CD14-positive monocyte (primary cell): Measurements from ENCODE around the gene PLPP6. TPM values are rescaled to one million over a fixed set of nuclear protein-coding genes. Genes with fewer than 3 reads are reported as not detected.

ENCODE experiments used
- DNase-seq, 3 donors: peaks; one replicate each; pipeline ENCODE4 v3.0.0-alpha.2; 2011 to 2022
- H2AFZ ChIP-seq: 2 replicates; pipeline ENCODE4 v1.6.0; 2012; ENCODE audit warnings: mild to moderate bottlenecking, low read depth, low read length, inconsistent platforms; ENCODE audit not compliant: insufficient read depth, poor library complexity, severe bottlenecking
- H3K27ac ChIP-seq, 2 donors: 1 replicate in 1 of 2; 2 replicates in 1 of 2; pipeline ENCODE4 v1.5.1; 2012 to 2013; ENCODE audit warnings: low read length in 2 of 2, control low read depth in 1 of 2, inconsistent platforms in 1 of 2, low read depth in 1 of 2, mild to moderate bottlenecking in 1 of 2
- H3K27me3 ChIP-seq, 2 donors: one replicate each; pipeline versions ENCODE4 v1.6.0 to v1.6.1; 2011 to 2013; ENCODE audit warnings: low read length in 2 of 2; ENCODE audit not compliant: control insufficient read depth in 2 of 2, insufficient read depth in 2 of 2
- H3K36me3 ChIP-seq, 2 donors: replicated peaks in 1 of 2; 1 replicate in 1 of 2; 2 replicates in 1 of 2; pipeline versions ENCODE4 v1.5.1 to v1.6.1; 2012 to 2013; ENCODE audit warnings: low read length in 2 of 2, control low read depth in 1 of 2, inconsistent platforms in 1 of 2, mild to moderate bottlenecking in 1 of 2; ENCODE audit not compliant: insufficient read depth in 2 of 2, control insufficient read depth in 1 of 2
- H3K4me1 ChIP-seq, 2 donors: 1 replicate in 1 of 2; 2 replicates in 1 of 2; pipeline versions ENCODE4 v1.5.1 to v1.6.1; 2012 to 2013; ENCODE audit warnings: low read length in 2 of 2, control low read depth in 1 of 2, inconsistent platforms in 1 of 2, mild to moderate bottlenecking in 1 of 2, moderate library complexity in 1 of 2; ENCODE audit not compliant: insufficient read depth in 2 of 2, control insufficient read depth in 1 of 2
- H3K4me2 ChIP-seq: replicated peaks from 2 replicates; pipeline ENCODE3; 2012; ENCODE audit warnings: low read length, moderate library complexity, mild to moderate bottlenecking; ENCODE audit not compliant: poor library complexity, severe bottlenecking; ENCODE audit errors: extremely low read depth
- H3K4me3 ChIP-seq, 3 experiments: fragments of 200-600 bp in 1 of 3; sonication (generic) in 1 of 3; replicated peaks in 1 of 3; 1 replicate in 2 of 3; 2 replicates in 1 of 3; pipeline ENCODE4 v1.5.1; 2011 to 2013; ENCODE audit warnings: low read length in 3 of 3, mild to moderate bottlenecking in 3 of 3, control low read depth in 2 of 3, low read depth in 2 of 3, inconsistent platforms in 1 of 3, moderate library complexity in 1 of 3
- H3K79me2 ChIP-seq: 2 replicates; pipeline ENCODE4 v1.6.0; 2012; ENCODE audit warnings: mild to moderate bottlenecking, control low read depth, inconsistent platforms, low read length, moderate library complexity; ENCODE audit not compliant: insufficient read depth
- H3K9ac ChIP-seq: 2 replicates; pipeline ENCODE4 v1.6.0; 2017; ENCODE audit warnings: low read length, mild to moderate bottlenecking; ENCODE audit not compliant: insufficient read depth, poor library complexity, severe bottlenecking
- H3K9me3 ChIP-seq, 2 donors: replicated peaks in 1 of 2; 1 replicate in 1 of 2; 2 replicates in 1 of 2; pipeline versions ENCODE4 v1.5.1 to v1.6.1; 2012 to 2013; ENCODE audit warnings: low read length in 2 of 2, control low read depth in 1 of 2; ENCODE audit not compliant: control insufficient read depth in 1 of 2, insufficient read depth in 1 of 2
- H4K20me1 ChIP-seq: 2 replicates; pipeline ENCODE4 v1.6.0; 2012; ENCODE audit warnings: mild to moderate bottlenecking, low read length, control low read depth, moderate library complexity; ENCODE audit not compliant: insufficient read depth
- H3K27ac Mint-ChIP-seq, 7 donors: one replicate each; pipeline ENCODE4 v1.8.0; 2020; ENCODE audit warnings: mild to moderate bottlenecking in 7 of 7, mixed read lengths in 7 of 7, moderate library complexity in 6 of 7, inconsistent platforms in 2 of 7
- H3K27me3 Mint-ChIP-seq, 3 donors: one replicate each; pipeline ENCODE4 v1.8.0; 2021 to 2022; ENCODE audit warnings: low read depth in 3 of 3, mild to moderate bottlenecking in 3 of 3, mixed read lengths in 3 of 3, moderate library complexity in 3 of 3, inconsistent platforms in 1 of 3
- H3K36me3 Mint-ChIP-seq, 2 donors: one replicate each; pipeline ENCODE4 v1.8.0; 2020; ENCODE audit warnings: mixed read lengths in 2 of 2, inconsistent platforms in 1 of 2, mild to moderate bottlenecking in 1 of 2
- H3K4me1 Mint-ChIP-seq: one replicate; pipeline ENCODE4 v1.8.0; 2020; ENCODE audit warnings: mild to moderate bottlenecking, mixed read lengths
- H3K4me3 Mint-ChIP-seq, 2 donors: one replicate each; pipeline ENCODE4 v1.8.0; 2020; ENCODE audit warnings: mild to moderate bottlenecking in 2 of 2, mixed read lengths in 2 of 2, moderate library complexity in 1 of 2
- H3K9me3 Mint-ChIP-seq, 7 donors: one replicate each; pipeline ENCODE4 v1.8.0; 2020 to 2022; ENCODE audit warnings: mixed read lengths in 7 of 7, mild to moderate bottlenecking in 6 of 7, moderate library complexity in 6 of 7, inconsistent platforms in 2 of 7
- CTCF ChIP-seq: fragments of 200-600 bp; IDR thresholded peaks from one replicate; pipeline ENCODE4 v1.8.0; 2022; ENCODE audit warnings: antibody characterized with exemption, mild to moderate bottlenecking
- WGBS: methylation state at CpG from one replicate; pipeline ENCODE4 v1.1.5; 2013; ENCODE audit warnings: missing lambda C conversion rate; ENCODE audit not compliant: insufficient coverage; 5-methylcytosine and 5-hydroxymethylcytosine counted together
- intact Hi-C, 2 donors: fragments of 100-400 bp; cut with micrococcal nuclease; formaldehyde crosslinking; loops; one replicate each; pipeline versions ENCODE4 v1.15.0 to v1.15.1; 2023
- polyA plus RNA-seq, 3 donors: library from polyadenylated mRNA; depleted of rRNA in 1 of 3; unstranded in 2 of 3; stranded (reverse) in 1 of 3; fragments of 300-500 nt in 2 of 3; fragments of >200 nt in 1 of 3; fragmentation: Illumina TruSeq in 2 of 3; gene quantifications; 1 replicate in 2 of 3; 2 replicates in 1 of 3; pipeline ENCODE4 v1.2.3, GENCODE V29; 2012 to 2021

Gene PLPP6
- polyA plus RNA-seq, 3 donors, result 1.6 to 1.8 (median 1.8) TPM

GRCh38 chr9:4680750-4681149 is 18.7 kb downstream of the PLPP6 start:
- peak overlapping the region in 1 of 2 donors; percentile 95 for H3K27ac ChIP-seq
- Mint-ChIP-seq H3K4me1 (peaks cover 3% of the 10 kb centered on the region), H3K9me3 (no peaks in the 10 kb centered on the region), H3K36me3 (peaks cover 14 to 17% of the 10 kb centered on the region in 2 donors), H3K27me3 (peaks cover 0 to 4% (median 1%) of the 10 kb centered on the region in 3 donors), H3K27ac (no peak overlapping the region), H3K4me3 (no peak overlapping the region)
- H3K4me1 ChIP-seq, result peaks cover 21 to 28% of the 10 kb centered on the region in 2 donors
- no peaks in the 10 kb centered on the region for H3K9me3 ChIP-seq
- intact Hi-C loops, result loop anchor here in 1 of 2 donors (5.0 kb wide), 1 partner anchor 112 kb away; the partner anchor contains the start of gene RCL1
- DNase-seq, result peak; percentile 40 to 67 (median 62)
- no peak overlapping the region for H3K9ac ChIP-seq
- H2AFZ ChIP-seq, result peak overlapping the region; percentile 90
- TF ChIP-seq CTCF, result no peak
- WGBS, result no CpG with 5 or more reads among the region's 2 CpGs
- no peaks in the 10 kb centered on the region for H3K27me3 ChIP-seq
- H3K4me2 ChIP-seq, result peak overlapping the region; percentile 91
- H3K4me3 ChIP-seq, result peak overlapping the region in 2 of 3 experiments; percentile 66 to 80
- no peaks in the 10 kb centered on the region for H4K20me1 ChIP-seq
- peaks cover 12 to 13% of the 10 kb centered on the region in 2 donors for H3K36me3 ChIP-seq
- H3K79me2 ChIP-seq, result peaks cover 35% of the 10 kb centered on the region

- no peaks in the 10 kb centered on the region for H3K27me3 ChIP-seq
- no peak overlapping the region for H3K4me3 ChIP-seq
- no peaks in the 10 kb centered on the region for H3K9me3 Mint-ChIP-seq
- H3K9ac ChIP-seq, result no peak overlapping the region
- 95% methylated on average over 4 of the region's 4 CpGs for WGBS
- no peak overlapping the region for H3K27ac ChIP-seq
- intact Hi-C loops, result loop anchor here in 1 of 2 donors (5.0 kb wide), 1 partner anchor 107 kb away; the partner anchor contains the start of gene RCL1
- H3K27ac Mint-ChIP-seq, result peak overlapping the region in 1 of 7 donors; percentile 6
- H3K4me3 Mint-ChIP-seq, result no peak overlapping the region
- H2AFZ ChIP-seq, result no peak overlapping the region
- no peaks in the 10 kb centered on the region for H4K20me1 ChIP-seq
- no peak for TF ChIP-seq CTCF
- H3K79me2 ChIP-seq, result peaks cover 38% of the 10 kb centered on the region
- no peak overlapping the region for H3K4me2 ChIP-seq
- peaks cover 30 to 46% of the 10 kb centered on the region in 2 donors for H3K36me3 Mint-ChIP-seq
- peaks cover 33 to 47% of the 10 kb centered on the region in 2 donors for H3K36me3 ChIP-seq
- H3K4me1 ChIP-seq, result peaks cover 13 to 17% of the 10 kb centered on the region in 2 donors
- H3K4me1 Mint-ChIP-seq, result peaks cover 3% of the 10 kb centered on the region
- H3K27me3 Mint-ChIP-seq, result no peaks in the 10 kb centered on the region
- DNase-seq, result no peak
- H3K9me3 ChIP-seq, result no peaks in the 10 kb centered on the region
These were observed 22.7 kb downstream of the PLPP6 start for GRCh38 chr9:4684820-4685219.
